Measurements from ENCODE around the gene MUC2. TPM values are rescaled to one million over a fixed set of nuclear protein-coding genes. Genes with fewer than 3 reads are reported as not detected.

Gene MUC2
- total RNA-seq, 1 experiment from 2014 or later: 0.26 TPM

GRCh38 chr11:1028616-1029015 lies 46.1 kb upstream of the MUC2 start:
- no peaks in the 10 kb centered on the region for H3K9me2 ChIP-seq (replicated peaks; ENCODE audit: low read length)
- intact Hi-C loops (cut with micrococcal nuclease): no loop called here
- TSS peak; percentile 36 for BruUV-seq (replicated peaks)
- no peak overlapping the region for H3K4me3 ChIP-seq (ENCODE audit: low read length)
- no peak for ATAC-seq
- no peak overlapping the region for H3K4me2 ChIP-seq (ENCODE audit: low read length)
- TF ChIP-seq EZH2phosphoT487 (IDR thresholded peaks at IDR 0.05; ENCODE audit: borderline replicate concordance, low read length) (no peak), CTCF (conservative IDR thresholded peaks at IDR 0.05; ENCODE audit: low read depth, low read length) (no peak), EZH2 (IDR thresholded peaks at IDR 0.05; ENCODE audit: low read length, unreplicated experiment) (no peak)
- POLR2A ChIA-PET (ENCODE audit: unreplicated experiment): interaction anchor here (0.6 kb wide), 1 partner anchor 418 kb away, joined by 5 read pairs; no protein-coding TSS in a partner anchor
- DNase-seq: no peak
- CTCF ChIA-PET: no interaction called here
- no peaks in the 10 kb centered on the region for H3F3A ChIP-seq (ENCODE audit: low read length, unreplicated experiment)
- H3K9me3 ChIP-seq (ENCODE audit: low read length): no peaks in the 10 kb centered on the region
- H3K27ac ChIP-seq (ENCODE audit: low read length): no peak overlapping the region
- no peaks in the 10 kb centered on the region for H3K36me3 ChIP-seq (ENCODE audit: low read depth, low read length)
- H4K20me1 ChIP-seq (ENCODE audit: low read length): no peaks in the 10 kb centered on the region
- no peaks in the 10 kb centered on the region for H3K79me2 ChIP-seq (ENCODE audit: low read length)
- H3K27me3 ChIP-seq (ENCODE audit: low read length): no peaks in the 10 kb centered on the region
- H3K9ac ChIP-seq (ENCODE audit: low read length): no peak overlapping the region
- H2AFZ ChIP-seq (ENCODE audit: low read length): no peak overlapping the region
- H3K4me1 ChIP-seq (ENCODE audit: insufficient read depth, low read length): no peaks in the 10 kb centered on the region

GRCh38 chr11:1029051-1029450 lies 45.6 kb upstream of the MUC2 start:
- TF ChIP-seq EZH2phosphoT487 (IDR thresholded peaks at IDR 0.05; ENCODE audit: borderline replicate concordance, low read length): no peak
- TF ChIP-seq EZH2 (IDR thresholded peaks at IDR 0.05; ENCODE audit: low read length, unreplicated experiment): no peak
- no peak for TF ChIP-seq CTCF (conservative IDR thresholded peaks at IDR 0.05; ENCODE audit: low read depth, low read length)
- H3K4me2 ChIP-seq (ENCODE audit: low read length): no peak overlapping the region
- H3K27ac ChIP-seq (ENCODE audit: low read length): no peak overlapping the region
- POLR2A ChIA-PET (ENCODE audit: unreplicated experiment): no interaction called here
- no peaks in the 10 kb centered on the region for H3K4me1 ChIP-seq (ENCODE audit: insufficient read depth, low read length)
- CTCF ChIA-PET: no interaction called here
- no peaks in the 10 kb centered on the region for H3K27me3 ChIP-seq (ENCODE audit: low read length)
- no peak for ATAC-seq
- H3K36me3 ChIP-seq (ENCODE audit: low read depth, low read length): no peaks in the 10 kb centered on the region
- intact Hi-C loops (cut with micrococcal nuclease): no loop called here
- H3K9ac ChIP-seq (ENCODE audit: low read length): no peak overlapping the region
- H2AFZ ChIP-seq (ENCODE audit: low read length): no peak overlapping the region
- no TSS peak for BruUV-seq (replicated peaks)
- no peaks in the 10 kb centered on the region for H3K79me2 ChIP-seq (ENCODE audit: low read length)
- no peak for DNase-seq
- no peaks in the 10 kb centered on the region for H4K20me1 ChIP-seq (ENCODE audit: low read length)
- no peaks in the 10 kb centered on the region for H3K9me3 ChIP-seq (ENCODE audit: low read length)
- no peak overlapping the region for H3K4me3 ChIP-seq (ENCODE audit: low read length)
- H3K9me2 ChIP-seq (replicated peaks; ENCODE audit: low read length): no peaks in the 10 kb centered on the region
- no peaks in the 10 kb centered on the region for H3F3A ChIP-seq (ENCODE audit: low read length, unreplicated experiment)

- no peaks in the 10 kb centered on the region for H3K9me3 ChIP-seq (ENCODE audit: low read length)
- CTCF ChIA-PET: no interaction called here
- H3K4me3 ChIP-seq (ENCODE audit: low read length): no peak overlapping the region
- no peaks in the 10 kb centered on the region for H3K9me2 ChIP-seq (replicated peaks; ENCODE audit: low read length)
- H3K27me3 ChIP-seq (ENCODE audit: low read length): no peaks in the 10 kb centered on the region
- H2AFZ ChIP-seq (ENCODE audit: low read length): no peak overlapping the region
- no peak overlapping the region for H3K4me2 ChIP-seq (ENCODE audit: low read length)
- no peaks in the 10 kb centered on the region for H3K4me1 ChIP-seq (ENCODE audit: insufficient read depth, low read length)
- no peak overlapping the region for H3K27ac ChIP-seq (ENCODE audit: low read length)
- DNase-seq (no peak), ATAC-seq (no peak)
- H3K9ac ChIP-seq (ENCODE audit: low read length): no peak overlapping the region
- intact Hi-C loops (cut with micrococcal nuclease): no loop called here
- no peaks in the 10 kb centered on the region for H4K20me1 ChIP-seq (ENCODE audit: low read length)
- no peaks in the 10 kb centered on the region for H3K79me2 ChIP-seq (ENCODE audit: low read length)
- H3F3A ChIP-seq (ENCODE audit: low read length, unreplicated experiment): no peaks in the 10 kb centered on the region
- TF ChIP-seq CTCF (conservative IDR thresholded peaks at IDR 0.05; ENCODE audit: low read depth, low read length): no peak
- TF ChIP-seq EZH2phosphoT487 (IDR thresholded peaks at IDR 0.05; ENCODE audit: borderline replicate concordance, low read length): no peak
- no peak for TF ChIP-seq EZH2 (IDR thresholded peaks at IDR 0.05; ENCODE audit: low read length, unreplicated experiment)
- no peaks in the 10 kb centered on the region for H3K36me3 ChIP-seq (ENCODE audit: low read depth, low read length)
- no TSS peak for BruUV-seq (replicated peaks)
- POLR2A ChIA-PET (ENCODE audit: unreplicated experiment): no interaction called here
Measured at GRCh38 chr11:1029654-1030053, 45.0 kb upstream of the MUC2 start.

Measured in PC-3 (cell line).